Nephron progenitor cell (in vitro differentiated cells): ENCODE data around the gene ANO4.
A peak's percentile ranks its signal among the peaks of the same experiment; 100 is the strongest.

Experiments used
- DNase-seq: peaks from one replicate; pipeline ENCODE4 v3.0.0; 2021
- H3K27ac Mint-ChIP-seq: 2 replicates; pipeline ENCODE4 v1.8.0; 2021; ENCODE audit warnings: mild to moderate bottlenecking, moderate library complexity, mixed read lengths
- H3K27me3 Mint-ChIP-seq: 2 replicates; pipeline ENCODE4 v1.8.0; 2021; ENCODE audit warnings: mild to moderate bottlenecking, low read depth, mixed read lengths; ENCODE audit not compliant: poor library complexity
- H3K36me3 Mint-ChIP-seq: 2 replicates; pipeline ENCODE4 v1.8.0; 2021; ENCODE audit warnings: low read depth, mixed read lengths
- H3K4me1 Mint-ChIP-seq: 2 replicates; pipeline ENCODE4 v1.8.0; 2021; ENCODE audit warnings: mixed read lengths
- H3K4me3 Mint-ChIP-seq: 2 replicates; pipeline ENCODE4 v1.8.0; 2021; ENCODE audit warnings: mild to moderate bottlenecking, moderate library complexity, mixed read lengths
- H3K9me3 Mint-ChIP-seq: 2 replicates; pipeline ENCODE4 v1.8.0; 2021; ENCODE audit warnings: mild to moderate bottlenecking, moderate library complexity, mixed read lengths
- TF ChIP-seq, protein P1 (sequence below): fragments of 200-600 bp; sonication (generic); IDR thresholded peaks from 2 replicates; pipeline ENCODE4 v1.5.0; 2021; ENCODE audit warnings: antibody characterized with exemption

The ANO4 gene

DNA sequence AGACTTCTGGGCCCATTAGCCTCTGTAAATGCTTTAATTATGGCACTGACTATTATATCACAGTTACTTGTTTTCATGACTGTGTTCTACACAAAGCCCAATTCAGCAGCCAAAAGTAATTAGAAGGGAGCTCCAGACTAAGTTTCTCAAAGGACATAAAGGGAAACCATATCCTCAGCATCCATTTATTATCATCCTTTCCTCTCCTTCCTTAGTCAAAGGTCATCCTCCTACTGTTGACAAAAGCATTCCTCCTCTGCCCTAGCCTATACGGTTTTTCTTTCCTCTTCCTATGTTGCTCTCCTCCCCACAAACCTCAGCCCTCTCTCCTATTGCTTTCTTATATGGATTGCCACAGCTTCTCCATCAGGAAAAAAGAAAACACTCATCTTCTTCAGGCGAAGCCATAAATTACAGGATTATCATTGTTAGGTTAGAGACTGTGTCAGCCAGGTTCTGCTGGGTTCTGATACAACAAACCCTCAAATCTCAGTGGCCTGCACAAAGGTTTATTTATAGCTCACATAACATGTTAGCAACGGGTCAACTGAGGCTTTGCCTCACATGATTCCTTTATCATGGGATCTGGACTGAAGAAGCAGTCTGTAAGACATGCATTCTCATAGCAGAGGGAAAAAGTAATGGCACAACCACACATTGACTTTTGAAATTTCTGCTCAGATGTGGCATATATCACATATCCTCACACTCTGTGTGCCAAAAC lies 208.3 kb downstream of the ANO4 start:
- Mint-ChIP-seq H3K9me3 (no peaks in the 10 kb centered on the region), H3K27me3 (no peaks in the 10 kb centered on the region), H3K36me3 (no peaks in the 10 kb centered on the region), H3K4me3 (no peak overlapping the region), H3K4me1 (peaks cover 21% of the 10 kb centered on the region), H3K27ac (peak overlapping the region; percentile 62)
- TF ChIP-seq, protein P1, sequence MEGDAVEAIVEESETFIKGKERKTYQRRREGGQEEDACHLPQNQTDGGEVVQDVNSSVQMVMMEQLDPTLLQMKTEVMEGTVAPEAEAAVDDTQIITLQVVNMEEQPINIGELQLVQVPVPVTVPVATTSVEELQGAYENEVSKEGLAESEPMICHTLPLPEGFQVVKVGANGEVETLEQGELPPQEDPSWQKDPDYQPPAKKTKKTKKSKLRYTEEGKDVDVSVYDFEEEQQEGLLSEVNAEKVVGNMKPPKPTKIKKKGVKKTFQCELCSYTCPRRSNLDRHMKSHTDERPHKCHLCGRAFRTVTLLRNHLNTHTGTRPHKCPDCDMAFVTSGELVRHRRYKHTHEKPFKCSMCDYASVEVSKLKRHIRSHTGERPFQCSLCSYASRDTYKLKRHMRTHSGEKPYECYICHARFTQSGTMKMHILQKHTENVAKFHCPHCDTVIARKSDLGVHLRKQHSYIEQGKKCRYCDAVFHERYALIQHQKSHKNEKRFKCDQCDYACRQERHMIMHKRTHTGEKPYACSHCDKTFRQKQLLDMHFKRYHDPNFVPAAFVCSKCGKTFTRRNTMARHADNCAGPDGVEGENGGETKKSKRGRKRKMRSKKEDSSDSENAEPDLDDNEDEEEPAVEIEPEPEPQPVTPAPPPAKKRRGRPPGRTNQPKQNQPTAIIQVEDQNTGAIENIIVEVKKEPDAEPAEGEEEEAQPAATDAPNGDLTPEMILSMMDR, result no peak
- DNase-seq, result no peak

GRCh38 chr12:101004898-101005297 lies 210.3 kb downstream of the ANO4 start:
- Mint-ChIP-seq H3K36me3 (no peaks in the 10 kb centered on the region), H3K9me3 (peaks cover 13% of the 10 kb centered on the region), H3K27me3 (peaks cover 4% of the 10 kb centered on the region), H3K4me1 (peaks cover 21% of the 10 kb centered on the region), H3K4me3 (no peak overlapping the region), H3K27ac (no peak overlapping the region)
- TF ChIP-seq, protein P1, result no peak
- no peak for DNase-seq

- Mint-ChIP-seq H3K27me3 (peaks cover 4% of the 10 kb centered on the region), H3K36me3 (no peaks in the 10 kb centered on the region), H3K4me1 (no peaks in the 10 kb centered on the region), H3K9me3 (peaks cover 17% of the 10 kb centered on the region), H3K27ac (no peak overlapping the region), H3K4me3 (no peak overlapping the region)
- TF ChIP-seq, protein P1, result no peak
- no peak for DNase-seq
These were observed 214.7 kb downstream of the ANO4 start for GRCh38 chr12:101009274-101009673.

GRCh38 chr12:101010896-101011295 lies 216.3 kb downstream of the ANO4 start:
- TF ChIP-seq, protein P1, result no peak
- H3K9me3 Mint-ChIP-seq, result peaks cover 17% of the 10 kb centered on the region

GRCh38 chr12:101013993-101014392 lies 219.4 kb downstream of the ANO4 start:
- Mint-ChIP-seq H3K27ac (no peak overlapping the region), H3K9me3 (peaks cover 13% of the 10 kb centered on the region), H3K4me1 (no peaks in the 10 kb centered on the region), H3K36me3 (no peaks in the 10 kb centered on the region), H3K27me3 (no peaks in the 10 kb centered on the region), H3K4me3 (no peak overlapping the region)
- DNase-seq, result no peak
- TF ChIP-seq, protein P1, result no peak

More at GRCh38 chr12:101010896-101011295, 216.3 kb downstream of the ANO4 start:
- H3K4me3 Mint-ChIP-seq, result no peak overlapping the region
- no peak overlapping the region for H3K27ac Mint-ChIP-seq
- H3K27me3 Mint-ChIP-seq, result peaks cover 4% of the 10 kb centered on the region
- no peak for DNase-seq
- no peaks in the 10 kb centered on the region for H3K4me1 Mint-ChIP-seq
- no peaks in the 10 kb centered on the region for H3K36me3 Mint-ChIP-seq

GRCh38 chr12:101015044-101015443 lies 220.5 kb downstream of the ANO4 start:
- no peaks in the 10 kb centered on the region for H3K36me3 Mint-ChIP-seq
- TF ChIP-seq, protein P1, result no peak
- H3K27me3 Mint-ChIP-seq, result no peaks in the 10 kb centered on the region
- no peaks in the 10 kb centered on the region for H3K4me1 Mint-ChIP-seq
- H3K4me3 Mint-ChIP-seq, result no peak overlapping the region
- no peak for DNase-seq
- no peak overlapping the region for H3K27ac Mint-ChIP-seq
- peaks cover 3% of the 10 kb centered on the region for H3K9me3 Mint-ChIP-seq
